Smooth muscle cell (in vitro differentiated cells): Measurements from ENCODE around the gene PSMB2. TPM values are rescaled to one million over a fixed set of nuclear protein-coding genes. Genes with fewer than 3 reads are reported as not detected.

ENCODE experiments used
- DNase-seq: peaks from one replicate; lab custom pipeline; 2025; ENCODE audit not compliant: unreplicated experiment; lab: John Stamatoyannopoulos, UW
- H2AFZ ChIP-seq: fragments of 200-600 bp; sonication (generic); 2 replicates; pipeline ENCODE4 v1.6.0; 2016; ENCODE audit warnings: antibody characterized with exemption, low read depth, mild to moderate bottlenecking
- H3F3A ChIP-seq: fragments of 200-600 bp; sonication (generic); 2 replicates; pipeline ENCODE4 v1.6.0; 2017; ENCODE audit warnings: antibody characterized with exemption, low read depth
- H3K27ac ChIP-seq: fragments of 200-600 bp; sonication (generic); 2 replicates; pipeline ENCODE4 v1.5.1; 2016; ENCODE audit warnings: low read depth, mild to moderate bottlenecking
- H3K27me3 ChIP-seq: fragments of 200-600 bp; sonication (generic); 2 replicates; pipeline ENCODE4 v1.6.1; 2016; ENCODE audit warnings: low read depth, mild to moderate bottlenecking
- H3K36me3 ChIP-seq: fragments of 200-600 bp; sonication (generic); 2 replicates; pipeline ENCODE4 v1.5.1; 2016; ENCODE audit warnings: low read depth
- H3K4me1 ChIP-seq: fragments of 200-600 bp; sonication (generic); 2 replicates; pipeline ENCODE4 v1.5.1; 2016; ENCODE audit warnings: low read depth
- H3K4me2 ChIP-seq: fragments of 200-600 bp; sonication (generic); 2 replicates; pipeline ENCODE4 v1.6.0; 2016; ENCODE audit warnings: mild to moderate bottlenecking
- H3K4me3 ChIP-seq: fragments of 200-600 bp; sonication (generic); 2 replicates; pipeline ENCODE4 v1.5.1; 2016; ENCODE audit warnings: mild to moderate bottlenecking
- H3K79me2 ChIP-seq: fragments of 200-600 bp; sonication (generic); 2 replicates; pipeline ENCODE4 v1.6.0; 2016; ENCODE audit warnings: low read depth, mild to moderate bottlenecking
- H3K9ac ChIP-seq: fragments of 200-600 bp; sonication (generic); 2 replicates; pipeline ENCODE4 v1.6.0; 2016; ENCODE audit warnings: low read depth
- H3K9me3 ChIP-seq: fragments of 200-600 bp; sonication (generic); replicated peaks from 2 replicates; pipeline ENCODE4 v1.5.1; 2016; ENCODE audit warnings: low read depth
- H4K20me1 ChIP-seq: fragments of 200-600 bp; sonication (generic); 2 replicates; pipeline ENCODE4 v1.6.0; 2016; ENCODE audit warnings: low read depth
- CTCF ChIP-seq: fragments of 200-600 bp; sonication (generic); IDR thresholded peaks from 2 replicates; pipeline ENCODE4 v1.5.1; 2017; ENCODE audit warnings: borderline replicate concordance, mild to moderate bottlenecking, antibody characterized with exemption; ENCODE audit not compliant: insufficient read depth, poor library complexity, severe bottlenecking
- WGBS: methylation state at CpG from one replicate; pipeline ENCODE4 v1.1.7; 2016; ENCODE audit warnings: low lambda C conversion rate; 5-methylcytosine and 5-hydroxymethylcytosine counted together
- polyA plus RNA-seq: library from polyadenylated mRNA; unstranded; fragments of >200 nt; fragmentation: Nextera tagmentation; extraction: Ambion mirVana; gene quantifications from 2 replicates; pipeline ENCODE4 v1.2.1, GENCODE V29; 2016
- total RNA-seq: library from RNA; depleted of rRNA; stranded (reverse); fragments of >200 nt; gene quantifications from 2 replicates; pipeline ENCODE4 v1.2.3, GENCODE V29; 2014

PSMB2 gene
- total and polyA plus RNA-seq, 2 experiments from 2014 or later: 51.6 to 110 TPM

- Histone ChIP-seq H3K79me2 (no peaks in the 10 kb centered on the region), H3K4me3 (no peak overlapping the region), H3F3A (no peaks in the 10 kb centered on the region), H3K4me1 (no peaks in the 10 kb centered on the region), H2AFZ (no peak overlapping the region), H3K4me2 (no peak overlapping the region), H3K9me3 (no peaks in the 10 kb centered on the region), H3K27me3 (no peaks in the 10 kb centered on the region), H3K9ac (no peak overlapping the region), H3K27ac (no peak overlapping the region), H4K20me1 (no peaks in the 10 kb centered on the region), H3K36me3 (no peaks in the 10 kb centered on the region)
- 98% methylated on average over 25 of the region's 25 CpGs for WGBS
- DNase-seq: no peak
- TF ChIP-seq CTCF: no peak
Observed at GRCh38 chr1:35590476-35591040, 50.8 kb downstream of the PSMB2 start.

DNA sequence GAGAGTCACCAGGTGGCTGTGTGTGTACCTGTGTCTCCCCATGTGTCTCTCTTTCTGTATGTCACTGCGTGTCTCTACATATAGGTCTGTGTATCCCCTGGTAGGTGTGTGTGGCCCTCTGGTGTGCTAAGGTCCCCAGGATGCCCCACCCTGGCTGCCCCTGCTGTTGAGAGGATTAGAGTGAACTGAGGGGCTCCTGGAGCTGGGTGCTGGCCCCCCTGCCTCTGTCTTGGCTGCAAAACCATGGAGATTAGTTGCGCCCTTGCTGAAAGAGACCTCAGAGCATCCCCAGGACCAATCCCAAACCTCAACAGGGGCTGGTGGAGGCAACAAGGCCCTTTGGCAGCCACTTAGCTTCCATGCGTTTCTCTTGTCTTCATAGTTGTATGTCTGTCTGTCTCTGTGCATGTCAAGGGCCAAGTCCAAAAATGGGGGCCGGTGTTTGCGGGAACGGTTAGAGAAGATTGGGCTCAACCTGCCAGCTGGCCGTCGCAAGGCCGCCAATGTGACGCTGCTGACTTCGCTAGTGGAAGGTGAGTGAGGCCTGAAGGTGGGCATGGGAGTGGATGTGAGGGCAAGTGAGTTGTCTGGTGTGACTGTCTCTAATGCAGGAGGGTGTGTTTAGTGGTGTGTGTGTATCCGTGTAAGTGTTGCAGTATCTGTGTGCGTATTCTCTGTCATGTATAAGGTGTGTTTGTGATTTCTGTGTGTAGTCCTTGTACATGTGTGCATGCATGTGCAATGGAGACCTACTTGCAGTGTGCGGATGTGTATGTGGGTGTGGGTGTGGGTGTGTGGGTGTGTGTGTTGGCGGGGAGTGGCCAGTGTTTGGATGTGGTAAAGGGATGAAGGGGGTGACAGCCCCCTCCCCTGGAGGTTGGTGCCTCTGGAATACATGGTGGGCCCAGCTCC, 51.6 kb downstream of the PSMB2 start:
- Histone ChIP-seq H3K79me2 (no peaks in the 10 kb centered on the region), H3K4me3 (no peak overlapping the region), H3K4me1 (no peaks in the 10 kb centered on the region), H3K9ac (no peak overlapping the region), H3K27ac (no peak overlapping the region), H3K27me3 (no peaks in the 10 kb centered on the region), H3K36me3 (no peaks in the 10 kb centered on the region), H3K9me3 (no peaks in the 10 kb centered on the region), H4K20me1 (no peaks in the 10 kb centered on the region), H3K4me2 (no peak overlapping the region), H2AFZ (no peak overlapping the region), H3F3A (no peaks in the 10 kb centered on the region)
- TF ChIP-seq CTCF: no peak
- WGBS: 97% methylated on average over 15 of the region's 15 CpGs
- no peak for DNase-seq

DNA sequence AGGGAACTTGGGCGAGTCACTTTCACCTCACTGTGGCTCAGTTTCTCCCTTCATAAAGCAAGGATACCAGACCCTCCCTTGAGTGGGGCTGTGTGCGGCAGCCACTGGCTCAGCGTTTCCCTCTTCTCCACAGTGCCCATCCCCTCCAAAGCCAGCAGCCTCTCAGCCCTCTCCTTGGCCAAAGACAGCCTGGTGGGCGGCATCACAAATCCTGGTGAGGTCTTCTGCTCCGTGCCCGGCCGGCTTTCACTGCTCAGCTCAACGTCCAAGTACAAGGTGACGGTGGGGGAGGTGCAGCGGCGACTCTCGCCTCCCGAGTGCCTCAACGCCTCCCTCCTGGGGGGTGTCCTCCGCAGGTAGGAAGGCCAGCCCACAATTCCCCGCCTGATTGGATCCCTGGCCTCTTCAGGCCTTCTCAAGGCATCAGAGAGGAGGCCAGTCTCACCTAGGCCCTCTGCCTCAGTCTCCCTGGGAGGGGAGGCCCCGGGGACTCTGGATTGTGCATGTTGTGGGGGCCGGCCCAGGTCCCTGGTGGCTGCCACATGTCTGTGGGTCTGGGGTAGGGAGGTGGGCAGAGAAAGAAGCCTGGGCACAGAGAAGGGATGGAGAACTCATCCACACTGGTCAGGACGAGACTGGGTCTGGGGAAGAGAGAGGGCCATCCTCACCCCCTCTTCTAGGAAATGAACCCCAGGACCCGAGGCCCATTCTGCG, 53.0 kb downstream of the PSMB2 start:
- no peak overlapping the region for H3K27ac ChIP-seq
- no peak overlapping the region for H3K9ac ChIP-seq
- no peak for TF ChIP-seq CTCF
- H3F3A ChIP-seq: no peaks in the 10 kb centered on the region
- DNase-seq: no peak
- no peaks in the 10 kb centered on the region for H3K36me3 ChIP-seq
- H2AFZ ChIP-seq: no peak overlapping the region
- H3K27me3 ChIP-seq: no peaks in the 10 kb centered on the region
- no peaks in the 10 kb centered on the region for H3K79me2 ChIP-seq
- H3K4me2 ChIP-seq: no peak overlapping the region
- H3K4me1 ChIP-seq: no peaks in the 10 kb centered on the region
- H3K4me3 ChIP-seq: no peak overlapping the region
- no peaks in the 10 kb centered on the region for H4K20me1 ChIP-seq
- no peaks in the 10 kb centered on the region for H3K9me3 ChIP-seq
- WGBS: 83% methylated on average over 21 of the region's 21 CpGs
